Transverse colon (tissue), 3 donors: ENCODE data around the gene WSCD2.

Experiments used
- POLR2A ChIP-seq: fragments of 450-650 bp; IDR thresholded peaks from one replicate; pipeline ENCODE4 v1.6.1; 2016; ENCODE audit warnings: antibody characterized with exemption, mild to moderate bottlenecking, moderate library complexity
- TF ChIP-seq, protein P1 (sequence below), 5 experiments: fragments of 200-600 bp in 3 of 5; fragments of 450-650 bp in 2 of 5; sonication (generic) in 3 of 5; IDR thresholded peaks; 1 replicate in 2 of 5; 2 replicates in 3 of 5; pipeline ENCODE4 v1.5.1; 2016 to 2017; ENCODE audit warnings: antibody characterized with exemption in 5 of 5, inconsistent platforms in 3 of 5, mild to moderate bottlenecking in 2 of 5, moderate library complexity in 1 of 5

DNA sequence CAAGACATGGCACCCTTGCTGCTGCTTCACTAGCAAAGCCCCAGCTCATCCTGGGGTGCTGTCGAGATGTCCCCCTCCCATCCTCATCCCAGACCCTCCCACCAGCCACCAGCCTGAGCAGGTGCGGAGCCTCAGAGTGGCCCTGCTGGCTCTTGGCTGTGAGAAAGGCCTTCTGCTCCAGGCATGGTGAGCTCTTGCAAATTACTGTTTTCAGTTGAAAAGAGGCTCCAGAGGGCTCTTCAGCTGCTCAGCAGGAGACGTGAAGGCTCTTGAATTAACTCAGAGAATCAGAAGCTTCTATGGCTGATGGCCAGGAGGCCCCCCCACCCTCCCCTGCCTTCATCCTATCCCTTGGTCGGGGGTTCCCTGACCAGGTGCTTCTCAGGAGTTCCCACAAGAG is 44.1 kb downstream of the WSCD2 start:
- TF ChIP-seq POLR2A, result no peak
- TF ChIP-seq, protein P1, sequence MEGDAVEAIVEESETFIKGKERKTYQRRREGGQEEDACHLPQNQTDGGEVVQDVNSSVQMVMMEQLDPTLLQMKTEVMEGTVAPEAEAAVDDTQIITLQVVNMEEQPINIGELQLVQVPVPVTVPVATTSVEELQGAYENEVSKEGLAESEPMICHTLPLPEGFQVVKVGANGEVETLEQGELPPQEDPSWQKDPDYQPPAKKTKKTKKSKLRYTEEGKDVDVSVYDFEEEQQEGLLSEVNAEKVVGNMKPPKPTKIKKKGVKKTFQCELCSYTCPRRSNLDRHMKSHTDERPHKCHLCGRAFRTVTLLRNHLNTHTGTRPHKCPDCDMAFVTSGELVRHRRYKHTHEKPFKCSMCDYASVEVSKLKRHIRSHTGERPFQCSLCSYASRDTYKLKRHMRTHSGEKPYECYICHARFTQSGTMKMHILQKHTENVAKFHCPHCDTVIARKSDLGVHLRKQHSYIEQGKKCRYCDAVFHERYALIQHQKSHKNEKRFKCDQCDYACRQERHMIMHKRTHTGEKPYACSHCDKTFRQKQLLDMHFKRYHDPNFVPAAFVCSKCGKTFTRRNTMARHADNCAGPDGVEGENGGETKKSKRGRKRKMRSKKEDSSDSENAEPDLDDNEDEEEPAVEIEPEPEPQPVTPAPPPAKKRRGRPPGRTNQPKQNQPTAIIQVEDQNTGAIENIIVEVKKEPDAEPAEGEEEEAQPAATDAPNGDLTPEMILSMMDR (IDR thresholded peaks at IDR 0.05), result no peak
